Measurements from ENCODE around the gene CES2. TPM values are rescaled to one million over a fixed set of nuclear protein-coding genes. Genes with fewer than 3 reads are reported as not detected.

Gene CES2
- total and polyA plus RNA-seq, 7 experiments from 2014 or later: 29.2 to 64.7 (median 46.2) TPM

- intact Hi-C loops (cut with micrococcal nuclease): no loop called here
- ChIA-PET CTCF (interaction anchor here (0.6 kb wide), 1 partner anchor 168 kb away, joined by 3 read pairs; no protein-coding TSS in a partner anchor), POLR2A (interaction anchor here (0.6 kb wide), 1 partner anchor 19 kb away, joined by 3 read pairs; no protein-coding TSS in a partner anchor)
- Histone ChIP-seq H3K4me3 (ENCODE audit: low read length) (no peak overlapping the region), H3K4me1 (ENCODE audit: control insufficient read depth in 2 of 2, insufficient read depth in 2 of 2, low read length in 2 of 2) (peaks cover 0 to 2% of the 10 kb centered on the region in 2 donors), H3K27ac (ENCODE audit: low read depth, low read length) (no peak overlapping the region), H3K36me3 (ENCODE audit: control insufficient read depth in 2 of 3, insufficient read depth in 3 of 3, low read length in 3 of 3) (no peaks in the 10 kb centered on the region), H3K27me3 (ENCODE audit: control insufficient read depth in 2 of 2, insufficient read depth in 2 of 2, low read length in 2 of 2) (no peaks in the 10 kb centered on the region), H3K9me3 (ENCODE audit: control insufficient read depth in 2 of 3, low read length in 3 of 3) (no peaks in the 10 kb centered on the region)
- Mint-ChIP-seq H3K4me3 (no peak overlapping the region), H3K36me3 (no peaks in the 10 kb centered on the region), H3K27me3 (no peaks in the 10 kb centered on the region), H3K4me1 (peaks cover 4 to 6% (median 5%) of the 10 kb centered on the region in 7 donors), H3K27ac (no peak overlapping the region), H3K9me3 (no peaks in the 10 kb centered on the region)
- ATAC-seq (no peak), DNase-seq (no peak)
These were observed 24.2 kb upstream of the CES2 start for GRCh38 chr16:66911112-66911511.

- no peaks in the 10 kb centered on the region for H3K9me3 ChIP-seq (ENCODE audit: control insufficient read depth in 2 of 3, low read length in 3 of 3)
- ATAC-seq (no peak), DNase-seq (no peak)
- POLR2A ChIA-PET: interaction anchor here (0.6 kb wide), 1 partner anchor 20 kb away, joined by 3 read pairs; no protein-coding TSS in a partner anchor
- H3K27me3 ChIP-seq (ENCODE audit: control insufficient read depth in 2 of 2, insufficient read depth in 2 of 2, low read length in 2 of 2): no peaks in the 10 kb centered on the region
- no peaks in the 10 kb centered on the region for H3K36me3 Mint-ChIP-seq
- H3K27me3 Mint-ChIP-seq: peaks cover 0 to 3% (median 0%) of the 10 kb centered on the region in 5 donors
- intact Hi-C loops (cut with micrococcal nuclease): no loop called here
- H3K27ac Mint-ChIP-seq: no peak overlapping the region
- no peaks in the 10 kb centered on the region for H3K4me1 ChIP-seq (ENCODE audit: control insufficient read depth in 2 of 2, insufficient read depth in 2 of 2, low read length in 2 of 2)
- no peak overlapping the region for H3K4me3 ChIP-seq (ENCODE audit: low read length)
- H3K27ac ChIP-seq (ENCODE audit: low read depth, low read length): no peak overlapping the region
- CTCF ChIA-PET: interaction anchor here (0.6 kb wide), 1 partner anchor 167 kb away, joined by 3 read pairs; no protein-coding TSS in a partner anchor
- H3K4me1 Mint-ChIP-seq: peaks cover 0 to 3% (median 0%) of the 10 kb centered on the region in 7 donors
- peaks cover 0 to 1% (median 0%) of the 10 kb centered on the region in 11 donors for H3K9me3 Mint-ChIP-seq
- no peak overlapping the region for H3K4me3 Mint-ChIP-seq
- H3K36me3 ChIP-seq (ENCODE audit: control insufficient read depth in 2 of 3, insufficient read depth in 3 of 3, low read length in 3 of 3): no peaks in the 10 kb centered on the region
These were observed 23.5 kb upstream of the CES2 start for GRCh38 chr16:66911801-66912200.

- Mint-ChIP-seq H3K4me1 (no peaks in the 10 kb centered on the region), H3K27ac (no peak overlapping the region), H3K27me3 (peaks cover 0 to 3% (median 0%) of the 10 kb centered on the region in 5 donors), H3K9me3 (peaks cover 0 to 1% (median 0%) of the 10 kb centered on the region in 11 donors), H3K36me3 (no peaks in the 10 kb centered on the region), H3K4me3 (no peak overlapping the region)
- POLR2A ChIA-PET: no interaction called here
- no peaks in the 10 kb centered on the region for H3K9me3 ChIP-seq (ENCODE audit: control insufficient read depth in 2 of 3, low read length in 3 of 3)
- intact Hi-C loops (cut with micrococcal nuclease): no loop called here
- H3K4me3 ChIP-seq (ENCODE audit: low read length): no peak overlapping the region
- DNase-seq (no peak), ATAC-seq (no peak)
- no peak overlapping the region for H3K27ac ChIP-seq (ENCODE audit: low read depth, low read length)
- no peaks in the 10 kb centered on the region for H3K4me1 ChIP-seq (ENCODE audit: control insufficient read depth in 2 of 2, insufficient read depth in 2 of 2, low read length in 2 of 2)
- H3K36me3 ChIP-seq (ENCODE audit: control insufficient read depth in 2 of 3, insufficient read depth in 3 of 3, low read length in 3 of 3): no peaks in the 10 kb centered on the region
- no peaks in the 10 kb centered on the region for H3K27me3 ChIP-seq (ENCODE audit: control insufficient read depth in 2 of 2, insufficient read depth in 2 of 2, low read length in 2 of 2)
- CTCF ChIA-PET: interaction anchor here (0.7 kb wide), 1 partner anchor 83 kb away, joined by 3 read pairs; the partner anchor contains the start of gene NAE1
These were observed 22.2 kb upstream of the CES2 start for GRCh38 chr16:66913081-66913480.

GRCh38 chr16:66913711-66914110, 21.6 kb upstream of the CES2 start:
- Mint-ChIP-seq H3K36me3 (no peaks in the 10 kb centered on the region), H3K4me1 (no peaks in the 10 kb centered on the region), H3K4me3 (no peak overlapping the region), H3K27me3 (peaks cover 0 to 3% (median 0%) of the 10 kb centered on the region in 5 donors), H3K27ac (no peak overlapping the region), H3K9me3 (peaks cover 0 to 1% (median 0%) of the 10 kb centered on the region in 11 donors)
- no peaks in the 10 kb centered on the region for H3K27me3 ChIP-seq (ENCODE audit: control insufficient read depth in 2 of 2, insufficient read depth in 2 of 2, low read length in 2 of 2)
- ChIA-PET POLR2A (no interaction called here), CTCF (no interaction called here)
- ATAC-seq (no peak), DNase-seq (no peak)
- no peaks in the 10 kb centered on the region for H3K4me1 ChIP-seq (ENCODE audit: control insufficient read depth in 2 of 2, insufficient read depth in 2 of 2, low read length in 2 of 2)
- no peaks in the 10 kb centered on the region for H3K36me3 ChIP-seq (ENCODE audit: control insufficient read depth in 2 of 3, insufficient read depth in 3 of 3, low read length in 3 of 3)
- H3K4me3 ChIP-seq (ENCODE audit: low read length): no peak overlapping the region
- H3K27ac ChIP-seq (ENCODE audit: low read depth, low read length): no peak overlapping the region
- H3K9me3 ChIP-seq (ENCODE audit: control insufficient read depth in 2 of 3, low read length in 3 of 3): no peaks in the 10 kb centered on the region
- intact Hi-C loops (cut with micrococcal nuclease): no loop called here

GRCh38 chr16:66914541-66914940, 20.8 kb upstream of the CES2 start:
- Mint-ChIP-seq H3K36me3 (no peaks in the 10 kb centered on the region), H3K27ac (no peak overlapping the region), H3K4me1 (no peaks in the 10 kb centered on the region), H3K27me3 (peaks cover 0 to 6% (median 3%) of the 10 kb centered on the region in 5 donors), H3K4me3 (no peak overlapping the region), H3K9me3 (peaks cover 0 to 1% (median 0%) of the 10 kb centered on the region in 11 donors)
- intact Hi-C loops (cut with micrococcal nuclease): no loop called here
- no peak overlapping the region for H3K27ac ChIP-seq (ENCODE audit: low read depth, low read length)
- POLR2A ChIA-PET: no interaction called here
- H3K36me3 ChIP-seq (ENCODE audit: control insufficient read depth in 2 of 3, insufficient read depth in 3 of 3, low read length in 3 of 3): no peaks in the 10 kb centered on the region
- no peaks in the 10 kb centered on the region for H3K9me3 ChIP-seq (ENCODE audit: control insufficient read depth in 2 of 3, low read length in 3 of 3)
- no peak overlapping the region for H3K4me3 ChIP-seq (ENCODE audit: low read length)
- DNase-seq (no peak), ATAC-seq (no peak)
- H3K27me3 ChIP-seq (ENCODE audit: control insufficient read depth in 2 of 2, insufficient read depth in 2 of 2, low read length in 2 of 2): no peaks in the 10 kb centered on the region
- no peaks in the 10 kb centered on the region for H3K4me1 ChIP-seq (ENCODE audit: control insufficient read depth in 2 of 2, insufficient read depth in 2 of 2, low read length in 2 of 2)
- CTCF ChIA-PET: no interaction called here

- intact Hi-C loops (cut with micrococcal nuclease): no loop called here
- no peaks in the 10 kb centered on the region for H3K27me3 ChIP-seq (ENCODE audit: control insufficient read depth in 2 of 2, insufficient read depth in 2 of 2, low read length in 2 of 2)
- Mint-ChIP-seq H3K4me1 (no peaks in the 10 kb centered on the region), H3K27me3 (peaks cover 0 to 6% (median 3%) of the 10 kb centered on the region in 5 donors), H3K4me3 (no peak overlapping the region), H3K27ac (no peak overlapping the region), H3K36me3 (no peaks in the 10 kb centered on the region), H3K9me3 (peaks cover 0 to 1% (median 0%) of the 10 kb centered on the region in 11 donors)
- ChIA-PET CTCF (no interaction called here), POLR2A (no interaction called here)
- no peak for ATAC-seq
- no peak overlapping the region for H3K4me3 ChIP-seq (ENCODE audit: low read length)
- no peaks in the 10 kb centered on the region for H3K9me3 ChIP-seq (ENCODE audit: control insufficient read depth in 2 of 3, low read length in 3 of 3)
- no peaks in the 10 kb centered on the region for H3K36me3 ChIP-seq (ENCODE audit: control insufficient read depth in 2 of 3, insufficient read depth in 3 of 3, low read length in 3 of 3)
- DNase-seq: no peak
- H3K27ac ChIP-seq (ENCODE audit: low read depth, low read length): no peak overlapping the region
- H3K4me1 ChIP-seq (ENCODE audit: control insufficient read depth in 2 of 2, insufficient read depth in 2 of 2, low read length in 2 of 2): no peaks in the 10 kb centered on the region
These were observed 20.3 kb upstream of the CES2 start for GRCh38 chr16:66915041-66915440.

- DNase-seq (no peak), ATAC-seq (no peak)
- H3K9me3 ChIP-seq (ENCODE audit: control insufficient read depth in 2 of 3, low read length in 3 of 3): no peaks in the 10 kb centered on the region
- Mint-ChIP-seq H3K4me3 (no peak overlapping the region), H3K4me1 (no peaks in the 10 kb centered on the region), H3K27ac (no peak overlapping the region), H3K36me3 (no peaks in the 10 kb centered on the region), H3K9me3 (peaks cover 0 to 1% (median 0%) of the 10 kb centered on the region in 11 donors), H3K27me3 (peaks cover 0 to 13% (median 8%) of the 10 kb centered on the region in 5 donors)
- ChIA-PET POLR2A (no interaction called here), CTCF (no interaction called here)
- intact Hi-C loops (cut with micrococcal nuclease): no loop called here
- H3K27me3 ChIP-seq (ENCODE audit: control insufficient read depth in 2 of 2, insufficient read depth in 2 of 2, low read length in 2 of 2): no peaks in the 10 kb centered on the region
- no peaks in the 10 kb centered on the region for H3K36me3 ChIP-seq (ENCODE audit: control insufficient read depth in 2 of 3, insufficient read depth in 3 of 3, low read length in 3 of 3)
- H3K4me1 ChIP-seq (ENCODE audit: control insufficient read depth in 2 of 2, insufficient read depth in 2 of 2, low read length in 2 of 2): no peaks in the 10 kb centered on the region
- no peak overlapping the region for H3K27ac ChIP-seq (ENCODE audit: low read depth, low read length)
- H3K4me3 ChIP-seq (ENCODE audit: low read length): no peak overlapping the region
These were observed 18.8 kb upstream of the CES2 start for GRCh38 chr16:66916518-66916917.
